Measurements from ENCODE around the gene UBE2H. TPM values are rescaled to one million over a fixed set of nuclear protein-coding genes. Genes with fewer than 3 reads are reported as not detected.

Gene UBE2H
- total RNA-seq, 3 donors from 2014 or later (not counting 1 experiment from before 2014, with no cell fraction given): 80.9 to 86.9 (median 83.1) TPM

DNA sequence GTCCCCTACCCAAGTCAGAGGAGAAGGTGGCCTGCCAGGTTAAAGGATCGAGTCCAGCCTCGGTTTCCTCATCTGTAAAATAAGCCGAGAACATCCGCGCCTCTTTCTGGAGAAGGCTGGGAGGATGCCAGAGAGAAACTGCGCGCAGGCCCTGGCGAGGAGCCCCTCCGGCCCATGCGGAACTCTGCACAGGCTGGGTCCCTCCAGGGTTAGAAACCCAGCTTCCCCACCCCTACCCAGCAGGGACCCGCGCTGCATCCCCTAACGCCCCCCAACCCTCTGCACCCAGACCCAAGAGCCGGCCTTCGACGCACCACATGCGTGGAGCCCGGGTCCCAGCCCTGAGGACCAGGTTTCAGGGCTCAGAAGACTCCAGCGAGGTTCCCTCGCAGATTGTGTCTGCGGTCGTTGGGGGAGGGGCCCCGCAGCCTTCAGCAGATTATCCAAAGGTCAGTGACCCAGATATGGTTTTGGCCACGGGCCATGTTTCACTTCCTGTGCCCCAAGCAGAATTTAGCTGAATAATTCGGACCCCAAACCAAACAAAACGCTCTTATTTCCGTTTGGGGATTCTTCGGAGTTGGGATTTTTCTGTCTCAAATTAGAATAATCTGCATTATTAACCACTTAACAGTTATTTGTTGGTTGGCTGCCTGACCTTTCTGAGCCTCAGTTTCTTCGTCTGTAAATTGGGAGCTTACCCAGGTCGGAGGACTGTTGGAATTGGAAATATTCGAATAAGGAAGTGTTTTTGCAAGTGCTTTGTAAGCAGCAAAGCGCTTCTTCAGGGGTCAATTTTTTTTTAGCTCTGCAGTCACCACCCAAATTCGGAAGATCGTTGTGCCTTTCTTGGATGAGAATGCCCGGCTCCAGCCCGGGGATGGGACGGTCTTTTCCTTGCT, 167.7 kb downstream of the UBE2H start:
- Histone ChIP-seq H3K27me3 (ENCODE audit: control insufficient read depth, insufficient read depth, low read length) (peaks cover 55% of the 10 kb centered on the region), H3K4me3 (ENCODE audit: low read length) (no peak overlapping the region), H3K9me3 (ENCODE audit: control insufficient read depth, insufficient read depth, low read length) (no peaks in the 10 kb centered on the region), H3K27ac (ENCODE audit: low read length) (no peak overlapping the region), H3K4me1 (ENCODE audit: control insufficient read depth, insufficient read depth, low read length) (peaks cover 54% of the 10 kb centered on the region), H3K36me3 (ENCODE audit: control insufficient read depth, insufficient read depth, low read length) (no peaks in the 10 kb centered on the region)
- peak in 1 of 2 donors; percentile 17 for DNase-seq
- WGBS (ENCODE audit: insufficient coverage): 4% methylated on average over 34 of the region's 37 CpGs
- H3K27ac Mint-ChIP-seq: no peak overlapping the region
- H3K36me3 Mint-ChIP-seq: no peaks in the 10 kb centered on the region
- no peaks in the 10 kb centered on the region for H3K9me3 Mint-ChIP-seq
- intact Hi-C loops (cut with micrococcal nuclease): no loop called here
- H3K27me3 Mint-ChIP-seq (ENCODE audit: low read depth in 2 of 2): peaks cover 61 to 70% of the 10 kb centered on the region in 2 donors
- H3K4me1 Mint-ChIP-seq: peaks cover 31 to 49% of the 10 kb centered on the region in 2 donors
- H3K4me3 Mint-ChIP-seq: peak overlapping the region; percentile 72
- peak in 1 of 3 donors; percentile 3 for ATAC-seq
- no peak for TF ChIP-seq CTCF (IDR thresholded peaks at IDR 0.05)

DNA sequence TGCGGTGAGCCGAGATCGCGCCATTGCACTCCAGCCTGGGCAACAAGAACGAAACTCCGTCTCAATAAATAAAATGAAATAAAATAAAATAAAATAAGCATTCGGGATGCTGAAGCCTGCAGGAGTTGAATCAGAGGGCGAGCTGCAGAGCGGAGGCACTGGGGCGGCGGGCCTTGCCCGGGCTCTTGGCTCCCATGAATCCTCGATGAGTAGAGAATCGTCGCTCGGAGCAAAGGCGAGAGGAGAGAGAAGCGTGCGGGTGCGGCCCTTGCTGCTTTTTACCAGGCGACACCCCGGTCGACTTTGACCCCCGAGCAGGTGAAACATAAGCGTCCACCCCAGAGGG, 168.3 kb downstream of the UBE2H start:
- intact Hi-C loops (cut with micrococcal nuclease): no loop called here
- Histone ChIP-seq H3K27me3 (ENCODE audit: control insufficient read depth, insufficient read depth, low read length) (peaks cover 55% of the 10 kb centered on the region), H3K36me3 (ENCODE audit: control insufficient read depth, insufficient read depth, low read length) (no peaks in the 10 kb centered on the region), H3K4me1 (ENCODE audit: control insufficient read depth, insufficient read depth, low read length) (peaks cover 56% of the 10 kb centered on the region), H3K27ac (ENCODE audit: low read length) (no peak overlapping the region), H3K4me3 (ENCODE audit: low read length) (no peak overlapping the region), H3K9me3 (ENCODE audit: control insufficient read depth, insufficient read depth, low read length) (no peaks in the 10 kb centered on the region)
- WGBS (ENCODE audit: insufficient coverage): 23% methylated on average over 21 of the region's 25 CpGs
- Mint-ChIP-seq H3K4me3 (no peak overlapping the region), H3K36me3 (no peaks in the 10 kb centered on the region), H3K4me1 (peaks cover 31 to 49% of the 10 kb centered on the region in 2 donors), H3K27me3 (ENCODE audit: low read depth in 2 of 2) (peaks cover 55 to 67% of the 10 kb centered on the region in 2 donors), H3K27ac (no peak overlapping the region), H3K9me3 (no peaks in the 10 kb centered on the region)
- DNase-seq: no peak
- ATAC-seq: no peak
- no peak for TF ChIP-seq CTCF (IDR thresholded peaks at IDR 0.05)

- no peak for TF ChIP-seq CTCF (IDR thresholded peaks at IDR 0.05)
- Mint-ChIP-seq H3K9me3 (no peaks in the 10 kb centered on the region), H3K27me3 (ENCODE audit: low read depth in 2 of 2) (peaks cover 52 to 63% of the 10 kb centered on the region in 2 donors), H3K27ac (no peak overlapping the region), H3K4me3 (peak overlapping the region; percentile 63), H3K4me1 (peaks cover 31 to 49% of the 10 kb centered on the region in 2 donors), H3K36me3 (no peaks in the 10 kb centered on the region)
- no peaks in the 10 kb centered on the region for H3K9me3 ChIP-seq (ENCODE audit: control insufficient read depth, insufficient read depth, low read length)
- no peak overlapping the region for H3K4me3 ChIP-seq (ENCODE audit: low read length)
- H3K4me1 ChIP-seq (ENCODE audit: control insufficient read depth, insufficient read depth, low read length): peaks cover 63% of the 10 kb centered on the region
- ATAC-seq: no peak
- peaks cover 61% of the 10 kb centered on the region for H3K27me3 ChIP-seq (ENCODE audit: control insufficient read depth, insufficient read depth, low read length)
- no peak for DNase-seq
- 12% methylated on average over 10 of the region's 10 CpGs for WGBS (ENCODE audit: insufficient coverage)
- H3K36me3 ChIP-seq (ENCODE audit: control insufficient read depth, insufficient read depth, low read length): no peaks in the 10 kb centered on the region
- intact Hi-C loops (cut with micrococcal nuclease): no loop called here
- no peak overlapping the region for H3K27ac ChIP-seq (ENCODE audit: low read length)
These were observed 169.2 kb downstream of the UBE2H start for GRCh38 chr7:129783584-129783919.
